GM19043 (cell line): ENCODE results near the gene GALNT18.

Source experiments
- ATAC-seq: cut with Tn5 transposase; IDR thresholded peaks from one replicate; pipeline ENCODE4 v1.9.1; 2021; ENCODE audit warnings: low read depth; ENCODE audit not compliant: unreplicated experiment

GALNT18 gene

DNA sequence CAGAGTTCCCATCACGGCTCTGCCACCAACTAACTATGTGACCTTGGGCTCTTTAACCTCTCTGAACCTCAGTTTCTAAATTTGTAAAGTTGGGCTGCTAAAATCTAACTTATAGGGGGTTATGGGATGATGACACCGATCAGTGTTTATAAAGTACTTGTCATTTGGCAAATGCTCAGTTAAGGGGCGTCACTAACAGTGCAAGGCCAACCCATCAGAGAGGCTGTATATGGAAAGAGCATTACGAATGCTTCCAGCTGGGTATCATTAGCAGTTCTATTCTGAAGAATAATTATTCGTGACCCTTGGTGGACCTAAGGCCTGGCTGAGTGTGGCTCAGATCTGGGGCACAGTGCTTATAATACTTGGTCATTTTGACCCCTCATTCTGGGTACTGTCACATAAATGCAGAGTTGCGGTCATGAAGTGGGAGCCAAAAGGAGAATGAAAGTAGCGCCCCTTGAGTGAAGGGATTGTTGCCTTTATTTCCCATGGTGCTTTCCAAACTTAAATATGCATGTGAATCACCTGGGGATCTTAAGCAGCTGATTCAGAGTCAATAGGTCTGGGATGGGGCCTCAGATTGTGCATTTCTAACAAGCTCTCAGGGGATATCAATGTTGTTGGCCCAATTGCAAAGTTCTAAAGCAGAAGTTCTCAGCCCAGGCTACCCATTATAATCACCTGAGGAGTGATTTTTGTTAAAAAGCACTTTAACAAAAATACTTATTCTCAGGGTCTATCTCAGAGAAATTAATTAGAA, 384.6 kb downstream of the GALNT18 start:
- ATAC-seq, result no peak

DNA sequence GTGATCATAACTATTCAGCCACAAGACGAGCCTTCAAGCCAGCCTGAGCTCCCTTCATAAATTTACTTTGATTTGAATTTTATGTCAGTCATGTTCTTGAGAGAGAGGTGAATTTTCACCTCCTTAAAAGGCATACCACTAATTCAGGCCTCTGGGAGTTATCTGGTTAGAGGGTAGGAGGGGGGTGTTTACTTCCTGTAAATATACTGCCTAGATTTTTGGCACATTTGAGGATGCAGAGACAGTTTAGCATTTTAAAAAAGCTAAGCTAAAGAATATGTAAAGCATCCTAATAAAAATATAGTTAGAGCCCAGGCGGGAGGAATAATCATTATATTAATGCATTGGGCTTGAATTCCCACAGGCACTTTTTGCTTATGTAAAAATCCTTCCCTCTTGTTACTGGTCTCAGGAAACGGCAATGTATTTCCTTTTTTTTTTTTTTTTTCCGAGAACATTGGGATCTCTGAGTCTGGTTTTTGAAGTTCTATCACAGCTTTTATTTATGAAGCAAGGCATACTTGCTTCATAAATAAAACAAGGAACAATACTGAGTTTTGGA, 385.2 kb downstream of the GALNT18 start:
- ATAC-seq, result no peak

DNA sequence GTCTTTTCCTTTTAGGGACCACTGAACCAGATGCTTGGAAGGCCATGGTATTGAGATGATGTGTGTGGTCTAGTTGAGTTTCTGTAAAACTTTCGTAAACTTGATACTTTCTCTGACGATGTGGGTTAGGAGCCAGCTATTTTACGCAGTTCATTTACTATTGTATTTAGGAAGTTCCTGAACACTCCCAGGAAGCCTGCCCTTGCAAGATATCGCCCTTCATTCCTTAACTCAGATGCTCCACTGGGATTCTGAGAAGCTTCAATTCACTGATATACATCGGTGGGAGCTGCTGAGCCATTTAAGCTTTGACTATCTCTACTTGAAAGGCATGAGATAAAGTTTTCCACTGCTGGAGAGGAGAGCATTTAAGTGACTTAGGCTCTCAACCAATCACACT, 390.0 kb downstream of the GALNT18 start:
- ATAC-seq, result no peak

DNA sequence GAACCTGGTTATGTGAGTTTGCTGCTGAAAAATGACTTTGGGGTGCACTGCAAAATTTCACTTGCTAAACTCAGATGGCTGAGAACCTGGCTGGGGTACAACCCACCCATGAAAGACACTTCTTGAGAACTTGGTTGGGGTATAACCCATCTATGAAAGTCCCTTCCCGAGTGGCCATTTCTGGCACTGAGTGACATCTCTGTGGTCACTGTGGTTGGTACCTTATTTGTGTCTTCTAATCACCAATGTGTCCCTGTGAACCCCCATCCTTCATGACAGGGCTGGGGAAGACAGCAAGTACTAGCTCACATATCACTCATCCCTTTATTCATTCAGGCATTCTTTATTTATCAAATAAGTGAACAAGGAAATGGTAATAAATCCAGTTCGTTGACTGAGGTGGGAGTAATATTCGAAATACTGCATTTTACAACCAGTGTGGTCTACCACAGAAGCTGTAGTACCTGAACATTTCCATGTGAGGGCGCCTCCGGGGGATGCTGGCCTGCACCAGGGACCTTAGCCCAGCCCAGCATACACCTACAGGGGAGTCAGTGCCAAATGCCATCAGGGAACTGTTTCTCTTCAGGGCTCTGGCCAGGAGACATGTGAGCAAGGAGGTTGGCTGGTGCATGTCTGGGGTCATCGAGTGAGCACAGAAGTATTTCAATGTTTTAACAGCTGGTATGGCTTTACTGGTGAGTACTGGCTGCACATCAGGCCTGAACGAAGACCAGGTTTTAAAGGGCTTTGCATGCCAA, 390.8 kb downstream of the GALNT18 start:
- ATAC-seq, result no peak

DNA sequence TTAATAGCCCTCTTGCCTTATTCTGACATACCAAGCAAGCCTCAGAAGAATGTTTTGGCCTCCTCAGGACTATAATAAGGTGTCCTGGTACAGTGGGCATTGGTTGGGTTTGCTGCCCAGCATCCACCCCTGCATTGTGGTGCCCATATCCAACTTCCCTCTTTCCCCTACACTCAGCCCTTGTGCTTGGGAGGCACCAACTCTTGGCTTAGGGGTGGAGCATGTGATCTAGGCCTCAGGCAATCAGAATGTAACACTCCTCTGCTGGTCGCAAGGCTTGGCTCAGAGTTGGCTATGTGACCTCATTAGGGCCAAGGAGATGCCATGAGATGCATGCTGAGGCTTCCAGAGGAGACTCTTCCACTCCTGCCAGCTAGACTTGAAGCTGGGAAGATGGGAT, 391.7 kb downstream of the GALNT18 start:
- ATAC-seq, result no peak

DNA sequence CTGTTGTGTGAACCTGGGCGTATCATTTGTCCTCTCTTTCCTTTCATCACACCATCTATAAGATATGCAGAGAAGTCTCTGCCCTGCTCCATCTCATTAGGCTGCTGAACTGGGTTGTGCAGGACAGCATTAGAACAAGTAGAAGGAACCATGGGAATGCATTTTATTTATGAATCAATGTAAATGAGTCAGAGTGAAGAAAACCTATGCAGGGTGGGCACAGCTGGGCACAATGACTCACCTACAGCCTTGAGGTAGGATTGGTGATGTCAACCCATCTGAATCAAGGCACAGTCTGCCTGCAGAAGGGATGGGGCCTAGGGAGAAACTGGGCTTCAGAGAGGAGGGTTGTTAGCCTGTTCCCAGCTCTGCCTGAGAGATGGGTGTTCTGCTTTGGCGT, 392.2 kb downstream of the GALNT18 start:
- ATAC-seq, result no peak

DNA sequence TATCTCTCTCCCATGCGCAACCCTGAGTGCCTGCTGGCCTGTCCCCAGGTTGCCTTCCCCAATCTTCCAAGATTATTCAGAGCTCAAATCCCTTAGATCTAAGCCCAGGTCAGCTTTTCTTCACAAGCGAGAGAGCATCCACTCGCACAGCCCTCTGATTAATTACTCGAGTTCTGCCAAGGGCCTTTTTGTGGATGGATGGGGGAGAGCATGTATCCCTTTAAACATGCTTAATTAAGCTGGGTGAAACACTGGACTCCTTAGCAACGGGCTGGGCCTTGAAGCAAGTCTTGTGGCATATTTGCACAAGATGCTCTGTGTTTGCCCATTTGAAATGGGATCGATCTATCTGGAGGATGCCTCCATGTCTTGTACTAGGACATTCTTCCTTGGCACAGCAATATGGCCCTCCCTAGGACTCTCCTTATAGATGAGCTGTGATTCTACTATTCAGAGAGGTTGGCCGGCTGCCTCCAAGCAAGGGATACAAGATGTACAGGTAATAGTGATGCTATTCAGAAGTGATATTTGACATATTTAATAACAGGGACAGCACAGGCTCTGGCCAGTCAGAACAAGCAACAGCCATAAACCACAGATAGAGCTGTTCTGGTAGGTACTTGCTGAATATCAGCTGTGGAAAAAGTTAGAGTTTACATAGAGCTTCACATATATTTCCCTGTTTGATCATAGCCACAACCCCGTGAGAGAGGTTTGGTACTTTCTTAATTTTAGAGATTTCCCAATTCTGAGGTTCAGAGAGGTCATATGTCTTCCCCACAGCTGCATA, 394.3 kb downstream of the GALNT18 start:
- ATAC-seq, result no peak
